BJ (cell line): ENCODE results near the gene SEC23IP. TPM values are rescaled to one million over a fixed set of nuclear protein-coding genes. Genes with fewer than 3 reads are reported as not detected.

Source experiments
- CTCF ChIA-PET: fragments of 350-600 bp; formaldehyde crosslinking; extraction: SDS; loops from one replicate; lab custom pipeline; 2021; ENCODE audit warnings: antibody characterized with exemption, inconsistent platforms; lab: Yijun Ruan, JAX
- POLR2A ChIA-PET: fragments of 300-600 bp; sonication (Branson Sonifier 250); formaldehyde crosslinking; extraction: SDS; loops from one replicate; lab custom pipeline; 2021; ENCODE audit warnings: antibody characterized with exemption; lab: Charles Lee
- DNase-seq: peaks from one replicate; pipeline ENCODE4 v3.0.0-alpha.2; 2011; ENCODE audit warnings: low read depth
- H3K27me3 ChIP-seq: 2 replicates; pipeline ENCODE4 v1.6.0; 2011; ENCODE audit warnings: low read length; ENCODE audit not compliant: control insufficient read depth, insufficient read depth
- H3K36me3 ChIP-seq: 2 replicates; pipeline ENCODE4 v1.5.1; 2011; ENCODE audit warnings: low read length; ENCODE audit not compliant: control insufficient read depth, insufficient read depth
- H3K4me3 ChIP-seq: 2 replicates; pipeline ENCODE4 v1.5.1; 2011; ENCODE audit warnings: low read depth, mild to moderate bottlenecking, control low read depth, low read length
- polyA plus RNA-seq: library from polyadenylated mRNA; depleted of rRNA; stranded (reverse); fragments of >200 nt; gene quantifications from 2 replicates; pipeline ENCODE4 v1.2.3, GENCODE V29; 2011; rRNA removed
- small RNA-seq: library from RNA; depleted of rRNA; stranded (forward); fragments of <200 nt; gene quantifications from one replicate; pipeline ENCODE3, GENCODE V24; 2012; ENCODE audit warnings: low replicate concordance, low read depth; ENCODE audit not compliant: insufficient read length
- TF ChIP-seq, protein P1 (sequence below): IDR thresholded peaks from 2 replicates; pipeline ENCODE4 v1.5.1; 2011; ENCODE audit warnings: low read depth, mild to moderate bottlenecking, control low read depth, inconsistent platforms, low read length, moderate library complexity; ENCODE audit not compliant: insufficient read depth

SEC23IP gene
- polyA plus RNA-seq, 1 experiment: 42.2 TPM

DNA sequence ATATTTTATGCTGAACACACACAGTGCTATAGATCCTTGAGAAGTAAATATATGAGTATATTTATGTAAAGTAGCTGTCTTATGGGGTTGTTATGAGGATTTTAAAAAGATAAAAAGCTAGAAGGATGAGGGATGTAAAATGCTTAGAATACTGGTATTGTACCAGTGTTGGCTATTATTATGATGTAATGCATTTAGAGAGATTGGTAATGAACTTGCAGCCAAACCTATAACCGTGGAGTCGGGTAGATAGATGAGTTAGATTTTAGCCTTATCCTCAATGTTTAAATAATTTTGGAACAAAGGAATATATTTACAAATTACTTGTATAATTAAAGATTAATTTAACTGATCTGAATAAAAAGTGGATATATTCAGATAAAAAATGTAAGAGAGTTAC is 99.3 kb downstream of the SEC23IP start:
- Histone ChIP-seq H3K4me3 (no peak overlapping the region), H3K27me3 (no peaks in the 10 kb centered on the region), H3K36me3 (no peaks in the 10 kb centered on the region)
- POLR2A ChIA-PET: no interaction called here
- TF ChIP-seq, protein P1, sequence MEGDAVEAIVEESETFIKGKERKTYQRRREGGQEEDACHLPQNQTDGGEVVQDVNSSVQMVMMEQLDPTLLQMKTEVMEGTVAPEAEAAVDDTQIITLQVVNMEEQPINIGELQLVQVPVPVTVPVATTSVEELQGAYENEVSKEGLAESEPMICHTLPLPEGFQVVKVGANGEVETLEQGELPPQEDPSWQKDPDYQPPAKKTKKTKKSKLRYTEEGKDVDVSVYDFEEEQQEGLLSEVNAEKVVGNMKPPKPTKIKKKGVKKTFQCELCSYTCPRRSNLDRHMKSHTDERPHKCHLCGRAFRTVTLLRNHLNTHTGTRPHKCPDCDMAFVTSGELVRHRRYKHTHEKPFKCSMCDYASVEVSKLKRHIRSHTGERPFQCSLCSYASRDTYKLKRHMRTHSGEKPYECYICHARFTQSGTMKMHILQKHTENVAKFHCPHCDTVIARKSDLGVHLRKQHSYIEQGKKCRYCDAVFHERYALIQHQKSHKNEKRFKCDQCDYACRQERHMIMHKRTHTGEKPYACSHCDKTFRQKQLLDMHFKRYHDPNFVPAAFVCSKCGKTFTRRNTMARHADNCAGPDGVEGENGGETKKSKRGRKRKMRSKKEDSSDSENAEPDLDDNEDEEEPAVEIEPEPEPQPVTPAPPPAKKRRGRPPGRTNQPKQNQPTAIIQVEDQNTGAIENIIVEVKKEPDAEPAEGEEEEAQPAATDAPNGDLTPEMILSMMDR: no peak
- no peak for DNase-seq
- CTCF ChIA-PET: interaction anchor here (0.6 kb wide), 1 partner anchor 253 kb away, joined by 3 read pairs; no protein-coding TSS in a partner anchor

Small RNAs within 50 kb of the gene (small RNA-seq; reads per million reads assigned to genes)
- gene MIR4682: not detected

Other genes with a start within 250 kb of the SEC23IP start
- gene BAG3, start 241.3 kb upstream of the SEC23IP start, polyA plus RNA-seq: 11.3 and 19.8 TPM in 2 replicates
- 4.1 and 7.3 TPM in 2 replicates for gene INPP5F, start 166.7 kb upstream of the SEC23IP start, polyA plus RNA-seq
- gene MCMBP, start 19.9 kb upstream of the SEC23IP start, polyA plus RNA-seq: 41.6 and 73.0 TPM in 2 replicates